HL-60 (cell line): ENCODE data around the gene DIDO1.

Experiments
- TF ChIP-seq, protein P1 (sequence below): IDR thresholded peaks from 2 replicates; pipeline ENCODE4 v1.6.1; 2012; ENCODE audit warnings: low read depth; ENCODE audit not compliant: insufficient replicate concordance
- TF ChIP-seq, protein P2 (sequence below): IDR thresholded peaks from one replicate; pipeline ENCODE4 v1.5.1; 2011; ENCODE audit warnings: low read length, control low read depth, inconsistent platforms; ENCODE audit not compliant: insufficient read depth

DNA sequence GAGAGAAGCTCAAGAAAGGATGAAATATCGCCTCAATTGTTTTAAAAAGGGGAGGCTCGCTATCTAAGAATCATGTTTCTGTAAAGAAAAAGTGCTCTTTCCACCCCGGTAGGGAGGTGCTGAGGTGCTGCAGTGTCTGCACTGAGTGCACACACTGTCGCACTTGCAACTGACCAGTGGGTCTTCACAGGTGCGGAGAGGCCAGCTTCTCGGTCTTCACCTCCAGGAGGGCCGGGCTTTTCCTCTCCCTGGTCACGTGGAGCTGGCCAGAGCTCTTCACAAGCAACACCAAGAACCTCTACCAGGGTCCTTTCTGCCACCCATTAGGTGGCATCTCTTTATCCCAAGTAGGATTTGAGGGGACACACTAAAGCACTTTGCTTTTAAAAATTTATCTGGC, 36.9 kb downstream of the DIDO1 start:
- TF ChIP-seq, protein P1, sequence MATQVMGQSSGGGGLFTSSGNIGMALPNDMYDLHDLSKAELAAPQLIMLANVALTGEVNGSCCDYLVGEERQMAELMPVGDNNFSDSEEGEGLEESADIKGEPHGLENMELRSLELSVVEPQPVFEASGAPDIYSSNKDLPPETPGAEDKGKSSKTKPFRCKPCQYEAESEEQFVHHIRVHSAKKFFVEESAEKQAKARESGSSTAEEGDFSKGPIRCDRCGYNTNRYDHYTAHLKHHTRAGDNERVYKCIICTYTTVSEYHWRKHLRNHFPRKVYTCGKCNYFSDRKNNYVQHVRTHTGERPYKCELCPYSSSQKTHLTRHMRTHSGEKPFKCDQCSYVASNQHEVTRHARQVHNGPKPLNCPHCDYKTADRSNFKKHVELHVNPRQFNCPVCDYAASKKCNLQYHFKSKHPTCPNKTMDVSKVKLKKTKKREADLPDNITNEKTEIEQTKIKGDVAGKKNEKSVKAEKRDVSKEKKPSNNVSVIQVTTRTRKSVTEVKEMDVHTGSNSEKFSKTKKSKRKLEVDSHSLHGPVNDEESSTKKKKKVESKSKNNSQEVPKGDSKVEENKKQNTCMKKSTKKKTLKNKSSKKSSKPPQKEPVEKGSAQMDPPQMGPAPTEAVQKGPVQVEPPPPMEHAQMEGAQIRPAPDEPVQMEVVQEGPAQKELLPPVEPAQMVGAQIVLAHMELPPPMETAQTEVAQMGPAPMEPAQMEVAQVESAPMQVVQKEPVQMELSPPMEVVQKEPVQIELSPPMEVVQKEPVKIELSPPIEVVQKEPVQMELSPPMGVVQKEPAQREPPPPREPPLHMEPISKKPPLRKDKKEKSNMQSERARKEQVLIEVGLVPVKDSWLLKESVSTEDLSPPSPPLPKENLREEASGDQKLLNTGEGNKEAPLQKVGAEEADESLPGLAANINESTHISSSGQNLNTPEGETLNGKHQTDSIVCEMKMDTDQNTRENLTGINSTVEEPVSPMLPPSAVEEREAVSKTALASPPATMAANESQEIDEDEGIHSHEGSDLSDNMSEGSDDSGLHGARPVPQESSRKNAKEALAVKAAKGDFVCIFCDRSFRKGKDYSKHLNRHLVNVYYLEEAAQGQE = no peak
- TF ChIP-seq, protein P2, sequence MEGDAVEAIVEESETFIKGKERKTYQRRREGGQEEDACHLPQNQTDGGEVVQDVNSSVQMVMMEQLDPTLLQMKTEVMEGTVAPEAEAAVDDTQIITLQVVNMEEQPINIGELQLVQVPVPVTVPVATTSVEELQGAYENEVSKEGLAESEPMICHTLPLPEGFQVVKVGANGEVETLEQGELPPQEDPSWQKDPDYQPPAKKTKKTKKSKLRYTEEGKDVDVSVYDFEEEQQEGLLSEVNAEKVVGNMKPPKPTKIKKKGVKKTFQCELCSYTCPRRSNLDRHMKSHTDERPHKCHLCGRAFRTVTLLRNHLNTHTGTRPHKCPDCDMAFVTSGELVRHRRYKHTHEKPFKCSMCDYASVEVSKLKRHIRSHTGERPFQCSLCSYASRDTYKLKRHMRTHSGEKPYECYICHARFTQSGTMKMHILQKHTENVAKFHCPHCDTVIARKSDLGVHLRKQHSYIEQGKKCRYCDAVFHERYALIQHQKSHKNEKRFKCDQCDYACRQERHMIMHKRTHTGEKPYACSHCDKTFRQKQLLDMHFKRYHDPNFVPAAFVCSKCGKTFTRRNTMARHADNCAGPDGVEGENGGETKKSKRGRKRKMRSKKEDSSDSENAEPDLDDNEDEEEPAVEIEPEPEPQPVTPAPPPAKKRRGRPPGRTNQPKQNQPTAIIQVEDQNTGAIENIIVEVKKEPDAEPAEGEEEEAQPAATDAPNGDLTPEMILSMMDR = no peak
